HepG2 (cell line): ENCODE data around the gene MICB. TPM values are rescaled to one million over a fixed set of nuclear protein-coding genes. Genes with fewer than 3 reads are reported as not detected.

Source experiments
- CSRNP1 ChIP-seq: sonication (generic); formaldehyde crosslinking; IDR thresholded peaks from 2 replicates; pipeline ENCODE4 v1.8.1; 2023; ENCODE audit warnings: mild to moderate bottlenecking, missing genetic modification reagents
- DBP ChIP-seq: sonication (generic); formaldehyde crosslinking; IDR thresholded peaks from 2 replicates; pipeline ENCODE4 v1.4.0; 2020; ENCODE audit warnings: missing genetic modification reagents; ENCODE audit errors: not compliant biosample characterization
- HNF1B ChIP-seq: sonication (generic); formaldehyde crosslinking; IDR thresholded peaks from 2 replicates; pipeline ENCODE4 v1.5.1; 2020; ENCODE audit warnings: mild to moderate bottlenecking, moderate library complexity, missing genetic modification reagents
- HOXA3 ChIP-seq: sonication (generic); formaldehyde crosslinking; IDR thresholded peaks from 2 replicates; pipeline ENCODE4 v1.5.0; 2020; ENCODE audit warnings: missing genetic modification reagents
- KMT2A ChIP-seq: sonication (generic); formaldehyde crosslinking; IDR thresholded peaks from 2 replicates; pipeline ENCODE4 v1.4.0; 2020; ENCODE audit warnings: missing genetic modification reagents
- POLR2AphosphoS5 ChIP-seq: IDR thresholded peaks from 2 replicates; pipeline ENCODE4 v1.6.1; 2012; ENCODE audit warnings: low read depth, low read length
- ZNF543 ChIP-seq: sonication (generic); formaldehyde crosslinking; IDR thresholded peaks from 2 replicates; pipeline ENCODE4 v1.4.0; 2020; ENCODE audit warnings: mild to moderate bottlenecking, missing genetic modification reagents
- ZNF713 ChIP-seq: sonication (generic); formaldehyde crosslinking; IDR thresholded peaks from 2 replicates; pipeline ENCODE4 v1.4.0; 2020; ENCODE audit warnings: mild to moderate bottlenecking, missing genetic modification reagents
- ZNF770 ChIP-seq: sonication (generic); formaldehyde crosslinking; IDR thresholded peaks from 2 replicates; pipeline ENCODE4 v1.5.0; 2020; ENCODE audit warnings: mild to moderate bottlenecking, missing genetic modification reagents
- polyA plus RNA-seq, 8 experiments: library from polyadenylated mRNA; depleted of rRNA in 3 of 8; stranded (reverse) in 7 of 8; unstranded in 1 of 8; fragments of >200 nt; fragmentation: Illumina TruSeq in 4 of 8; extraction: Trizol in 4 of 8; gene quantifications; 2 replicates each; pipeline versions ENCODE4 v1.2.1 to v1.2.3, GENCODE V29; 2011 to 2016; ENCODE audit warnings: low read depth in 4 of 8, missing spikeins in 1 of 8, mixed read lengths in 1 of 8; ENCODE audit not compliant: insufficient read depth in 1 of 8
- total RNA-seq, 5 experiments: library from RNA; depleted of rRNA; stranded (reverse); fragments of >200 nt; fragmentation: Illumina TruSeq; extraction: Trizol; gene quantifications; 2 replicates each; pipeline ENCODE4 v1.2.3, GENCODE V29; 2016; ENCODE audit warnings: low read depth in 1 of 5

MICB gene
- total and polyA plus RNA-seq, 2 of the 13 experiments (the other 11 are each of a cell fraction or from before 2014, with no cell fraction given) = 12.5 to 12.8 TPM

GRCh38 chr6:31462026-31462963, 35.6 kb upstream of the MICB start (continued):
- TF ChIP-seq CSRNP1 (CRISPR knock-in tag) (no peak), ZNF770 (CRISPR knock-in tag) (no peak), KMT2A (0 out of 2 replicates have a peak, but pooled peaks have one; percentile 15), ZNF713 (no peak), POLR2AphosphoS5 (no peak), DBP (CRISPR knock-in tag) (no peak), HOXA3 (CRISPR knock-in tag) (no peak), ZNF543 (CRISPR knock-in tag) (no peak), HNF1B (peak; percentile 40; the same call in 1 of the 2 replicates)
